ENCODE measurements around the gene FGF14. TPM values are rescaled to one million over a fixed set of nuclear protein-coding genes. Genes with fewer than 3 reads are reported as not detected.

FGF14 gene
- total RNA-seq, 2 donors from 2014 or later, result not detected

GRCh38 chr13:102055090-102055779, 346.6 kb downstream of the FGF14 start:
- peaks cover 23% of the 10 kb centered on the region for H3K9me3 Mint-ChIP-seq
- no peak overlapping the region for H3K4me3 Mint-ChIP-seq
- no peak overlapping the region for H3K27ac Mint-ChIP-seq
- H3K4me1 Mint-ChIP-seq (ENCODE audit: low read depth in 2 of 2), result no peaks in the 10 kb centered on the region
- no peaks in the 10 kb centered on the region for H3K27me3 Mint-ChIP-seq
- DNase-seq (ENCODE audit: low spot score), result no peak
- peaks cover 12% of the 10 kb centered on the region for H3K36me3 Mint-ChIP-seq
- no peak for ATAC-seq

GRCh38 chr13:102049853-102050252, 352.0 kb downstream of the FGF14 start:
- H3K9me3 Mint-ChIP-seq, result peaks cover 20% of the 10 kb centered on the region
- no peak overlapping the region for H3K4me3 Mint-ChIP-seq
- no peak overlapping the region for H3K27ac Mint-ChIP-seq
- H3K4me1 Mint-ChIP-seq (ENCODE audit: low read depth in 2 of 2), result no peaks in the 10 kb centered on the region
- DNase-seq (ENCODE audit: low spot score) (no peak), ATAC-seq (no peak)
- no peaks in the 10 kb centered on the region for H3K27me3 Mint-ChIP-seq
- peaks cover 12% of the 10 kb centered on the region for H3K36me3 Mint-ChIP-seq

GRCh38 chr13:102045731-102046130, 356.1 kb downstream of the FGF14 start:
- ATAC-seq, result no peak
- H3K4me3 Mint-ChIP-seq, result no peak overlapping the region
- no peaks in the 10 kb centered on the region for H3K4me1 Mint-ChIP-seq (ENCODE audit: low read depth in 2 of 2)
- DNase-seq (ENCODE audit: low spot score), result no peak
- no peaks in the 10 kb centered on the region for H3K27me3 Mint-ChIP-seq
- H3K9me3 Mint-ChIP-seq, result peaks cover 7% of the 10 kb centered on the region
- H3K27ac Mint-ChIP-seq, result no peak overlapping the region
- no peaks in the 10 kb centered on the region for H3K36me3 Mint-ChIP-seq

- Mint-ChIP-seq H3K27me3 (no peaks in the 10 kb centered on the region), H3K36me3 (no peaks in the 10 kb centered on the region)
Observed at GRCh38 chr13:102042746-102043145, 359.1 kb downstream of the FGF14 start.

GRCh38 chr13:102041544-102041943, 360.3 kb downstream of the FGF14 start:
- H3K27ac Mint-ChIP-seq, result no peak overlapping the region
- H3K4me3 Mint-ChIP-seq, result no peak overlapping the region
- peaks cover 10% of the 10 kb centered on the region for H3K9me3 Mint-ChIP-seq
- no peak for ATAC-seq
- DNase-seq (ENCODE audit: low spot score), result no peak
- H3K27me3 Mint-ChIP-seq, result no peaks in the 10 kb centered on the region
- H3K4me1 Mint-ChIP-seq (ENCODE audit: low read depth in 2 of 2), result no peaks in the 10 kb centered on the region
- H3K36me3 Mint-ChIP-seq, result no peaks in the 10 kb centered on the region

More at GRCh38 chr13:102042746-102043145, 359.1 kb downstream of the FGF14 start:
- DNase-seq (ENCODE audit: low spot score), result no peak
- Mint-ChIP-seq H3K27ac (no peak overlapping the region), H3K4me3 (no peak overlapping the region), H3K4me1 (ENCODE audit: low read depth in 2 of 2) (no peaks in the 10 kb centered on the region), H3K9me3 (peaks cover 8% of the 10 kb centered on the region)
- no peak for ATAC-seq

GRCh38 chr13:102040812-102041211, 361.0 kb downstream of the FGF14 start:
- H3K36me3 Mint-ChIP-seq, result no peaks in the 10 kb centered on the region
- H3K27me3 Mint-ChIP-seq, result no peaks in the 10 kb centered on the region
- H3K9me3 Mint-ChIP-seq, result peaks cover 14% of the 10 kb centered on the region
- no peak overlapping the region for H3K27ac Mint-ChIP-seq
- no peak overlapping the region for H3K4me3 Mint-ChIP-seq
- DNase-seq (ENCODE audit: low spot score), result no peak
- no peak for ATAC-seq
- no peaks in the 10 kb centered on the region for H3K4me1 Mint-ChIP-seq (ENCODE audit: low read depth in 2 of 2)

GRCh38 chr13:102039264-102039663, 362.6 kb downstream of the FGF14 start:
- Mint-ChIP-seq H3K27ac (no peak overlapping the region), H3K27me3 (no peaks in the 10 kb centered on the region), H3K4me1 (ENCODE audit: low read depth in 2 of 2) (no peaks in the 10 kb centered on the region), H3K9me3 (peaks cover 14% of the 10 kb centered on the region), H3K4me3 (no peak overlapping the region), H3K36me3 (no peaks in the 10 kb centered on the region)
- ATAC-seq, result no peak
- DNase-seq (ENCODE audit: low spot score), result no peak

- no peak overlapping the region for H3K27ac Mint-ChIP-seq
- DNase-seq (ENCODE audit: low spot score), result no peak
- H3K4me1 Mint-ChIP-seq (ENCODE audit: low read depth in 2 of 2), result no peaks in the 10 kb centered on the region
- no peaks in the 10 kb centered on the region for H3K27me3 Mint-ChIP-seq
- no peaks in the 10 kb centered on the region for H3K36me3 Mint-ChIP-seq
- H3K9me3 Mint-ChIP-seq, result peaks cover 14% of the 10 kb centered on the region
- no peak overlapping the region for H3K4me3 Mint-ChIP-seq
- ATAC-seq, result no peak
Observed at GRCh38 chr13:102038787-102039186, 363.1 kb downstream of the FGF14 start.

GRCh38 chr13:102035969-102036368, 365.9 kb downstream of the FGF14 start:
- ATAC-seq, result no peak
- no peak for DNase-seq (ENCODE audit: low spot score)
- H3K9me3 Mint-ChIP-seq, result peaks cover 10% of the 10 kb centered on the region
- no peaks in the 10 kb centered on the region for H3K27me3 Mint-ChIP-seq
- no peaks in the 10 kb centered on the region for H3K4me1 Mint-ChIP-seq (ENCODE audit: low read depth in 2 of 2)
- H3K36me3 Mint-ChIP-seq, result no peaks in the 10 kb centered on the region
- H3K4me3 Mint-ChIP-seq, result no peak overlapping the region
- H3K27ac Mint-ChIP-seq, result no peak overlapping the region

GRCh38 chr13:102033857-102034331, 368.0 kb downstream of the FGF14 start:
- Mint-ChIP-seq H3K27ac (no peak overlapping the region), H3K4me1 (ENCODE audit: low read depth in 2 of 2) (no peaks in the 10 kb centered on the region), H3K4me3 (no peak overlapping the region), H3K9me3 (peaks cover 8% of the 10 kb centered on the region), H3K36me3 (no peaks in the 10 kb centered on the region), H3K27me3 (no peaks in the 10 kb centered on the region)
- DNase-seq (ENCODE audit: low spot score) (no peak), ATAC-seq (no peak)

GRCh38 chr13:102033386-102033785, 368.5 kb downstream of the FGF14 start:
- Mint-ChIP-seq H3K4me1 (ENCODE audit: low read depth in 2 of 2) (no peaks in the 10 kb centered on the region), H3K4me3 (no peak overlapping the region), H3K27me3 (no peaks in the 10 kb centered on the region), H3K27ac (no peak overlapping the region), H3K9me3 (peaks cover 8% of the 10 kb centered on the region), H3K36me3 (no peaks in the 10 kb centered on the region)
- no peak for ATAC-seq
- no peak for DNase-seq (ENCODE audit: low spot score)

- DNase-seq (ENCODE audit: low spot score), result no peak
- ATAC-seq, result no peak
- peaks cover 2% of the 10 kb centered on the region for H3K9me3 Mint-ChIP-seq
- H3K4me1 Mint-ChIP-seq (ENCODE audit: low read depth in 2 of 2), result no peaks in the 10 kb centered on the region
- no peaks in the 10 kb centered on the region for H3K27me3 Mint-ChIP-seq
- no peaks in the 10 kb centered on the region for H3K36me3 Mint-ChIP-seq
- H3K4me3 Mint-ChIP-seq, result no peak overlapping the region
- no peak overlapping the region for H3K27ac Mint-ChIP-seq
Observed at GRCh38 chr13:102028868-102029267, 373.0 kb downstream of the FGF14 start.

GRCh38 chr13:102028206-102028605, 373.6 kb downstream of the FGF14 start:
- H3K9me3 Mint-ChIP-seq, result peaks cover 6% of the 10 kb centered on the region
- H3K27me3 Mint-ChIP-seq, result no peaks in the 10 kb centered on the region

GRCh38 chr13:102021777-102022176, 380.1 kb downstream of the FGF14 start:
- Mint-ChIP-seq H3K4me3 (no peak overlapping the region), H3K27ac (no peak overlapping the region), H3K27me3 (no peaks in the 10 kb centered on the region), H3K36me3 (peaks cover 14% of the 10 kb centered on the region), H3K9me3 (peaks cover 31% of the 10 kb centered on the region), H3K4me1 (ENCODE audit: low read depth in 2 of 2) (no peaks in the 10 kb centered on the region)
- no peak for ATAC-seq
- no peak for DNase-seq (ENCODE audit: low spot score)

More at GRCh38 chr13:102028206-102028605, 373.6 kb downstream of the FGF14 start:
- DNase-seq (ENCODE audit: low spot score), result no peak
- H3K27ac Mint-ChIP-seq, result no peak overlapping the region
- ATAC-seq, result no peak
- no peak overlapping the region for H3K4me3 Mint-ChIP-seq
- no peaks in the 10 kb centered on the region for H3K36me3 Mint-ChIP-seq
- H3K4me1 Mint-ChIP-seq (ENCODE audit: low read depth in 2 of 2), result no peaks in the 10 kb centered on the region

Measured in natural killer cell treated with Interleukin-12 subunit alpha and Interleukin-12 subunit beta and Interleukin-15 and Interleukin-18, amount 100 ng/mL, for 72 hours (primary cell).